H1 (cell line): ENCODE data around the gene NQO2. TPM values are rescaled to one million over a fixed set of nuclear protein-coding genes. Genes with fewer than 3 reads are reported as not detected.
A peak's percentile ranks its signal among the peaks of the same experiment; 100 is the strongest.

ENCODE experiments used
- EP300 ChIP-seq, 2 experiments: IDR thresholded peaks; 1 replicate in 1 of 2; 2 replicates in 1 of 2; pipeline ENCODE4 v1.6.1; 2011 to 2012; ENCODE audit warnings: low read depth in 2 of 2, low read length in 2 of 2, mild to moderate bottlenecking in 2 of 2, borderline replicate concordance in 1 of 2, inconsistent platforms in 1 of 2, moderate library complexity in 1 of 2
- SAP30 ChIP-seq: fragments of 300-600 bp; sonication (generic); IDR thresholded peaks from 2 replicates; pipeline ENCODE4 v1.7.1; 2012; ENCODE audit warnings: low read length, moderate library complexity, mild to moderate bottlenecking, inconsistent platforms; ENCODE audit not compliant: insufficient read depth, insufficient replicate concordance
- SP1 ChIP-seq: IDR thresholded peaks from 2 replicates; pipeline ENCODE4 v1.6.1; 2011; ENCODE audit warnings: low read depth, low read length
- TBP ChIP-seq: IDR thresholded peaks from 2 replicates; pipeline ENCODE4 v1.6.1; 2011; ENCODE audit warnings: low read depth, low read length, improper control_type of control experiment
- YY1 ChIP-seq: IDR thresholded peaks from 2 replicates; pipeline ENCODE4 v1.6.1; 2011; ENCODE audit warnings: low read depth, mild to moderate bottlenecking, low read length
- ZNF274 ChIP-seq: IDR thresholded peaks from 2 replicates; pipeline ENCODE4 v1.7.0; 2012; ENCODE audit warnings: low read length, borderline replicate concordance; ENCODE audit errors: extremely low read depth
- polyA plus RNA-seq, 7 experiments: library from polyadenylated mRNA; depleted of rRNA in 3 of 7; stranded (reverse) in 5 of 7; unstranded in 2 of 7; fragments of >200 nt in 5 of 7; fragments of 200-250 nt in 2 of 7; gene quantifications; 1 replicate in 5 of 7; 2 replicates in 1 of 7; 4 replicates in 1 of 7; pipeline versions ENCODE4 v1.2.1 to v1.2.3, GENCODE V29; 2011 to 2013; ENCODE audit warnings: missing spikeins in 2 of 7, mixed read lengths in 2 of 7
- total RNA-seq: library from RNA; stranded (reverse); fragmentation: NEBNext Ultra II Directional; extraction: Animal tissue kit (Norgen Biotek cat#: 25700); gene quantifications from 2 replicates; pipeline ENCODE4 v1.2.1, GENCODE V29; 2021
- TF ChIP-seq, protein P1 (sequence below), 3 experiments: IDR thresholded peaks; 1 replicate in 2 of 3; 2 replicates in 1 of 3; pipeline versions ENCODE4 v1.5.1 to v1.6.1; 2011; ENCODE audit warnings: low read length in 3 of 3, mild to moderate bottlenecking in 3 of 3, inconsistent platforms in 2 of 3, low read depth in 1 of 3, moderate library complexity in 1 of 3; ENCODE audit not compliant: insufficient read depth in 1 of 3; ENCODE audit errors: control extremely low read depth in 1 of 3
- TF ChIP-seq, protein P2 (sequence below): IDR thresholded peaks from 2 replicates; pipeline ENCODE4 v1.6.1; 2011; ENCODE audit warnings: low read depth, mild to moderate bottlenecking, low read length; ENCODE audit not compliant: insufficient read depth

The NQO2 gene
- total and polyA plus RNA-seq, 2 of the 8 experiments (the other 6 are each of a cell fraction or from before 2014, with no cell fraction given) = 135 to 168 TPM

DNA sequence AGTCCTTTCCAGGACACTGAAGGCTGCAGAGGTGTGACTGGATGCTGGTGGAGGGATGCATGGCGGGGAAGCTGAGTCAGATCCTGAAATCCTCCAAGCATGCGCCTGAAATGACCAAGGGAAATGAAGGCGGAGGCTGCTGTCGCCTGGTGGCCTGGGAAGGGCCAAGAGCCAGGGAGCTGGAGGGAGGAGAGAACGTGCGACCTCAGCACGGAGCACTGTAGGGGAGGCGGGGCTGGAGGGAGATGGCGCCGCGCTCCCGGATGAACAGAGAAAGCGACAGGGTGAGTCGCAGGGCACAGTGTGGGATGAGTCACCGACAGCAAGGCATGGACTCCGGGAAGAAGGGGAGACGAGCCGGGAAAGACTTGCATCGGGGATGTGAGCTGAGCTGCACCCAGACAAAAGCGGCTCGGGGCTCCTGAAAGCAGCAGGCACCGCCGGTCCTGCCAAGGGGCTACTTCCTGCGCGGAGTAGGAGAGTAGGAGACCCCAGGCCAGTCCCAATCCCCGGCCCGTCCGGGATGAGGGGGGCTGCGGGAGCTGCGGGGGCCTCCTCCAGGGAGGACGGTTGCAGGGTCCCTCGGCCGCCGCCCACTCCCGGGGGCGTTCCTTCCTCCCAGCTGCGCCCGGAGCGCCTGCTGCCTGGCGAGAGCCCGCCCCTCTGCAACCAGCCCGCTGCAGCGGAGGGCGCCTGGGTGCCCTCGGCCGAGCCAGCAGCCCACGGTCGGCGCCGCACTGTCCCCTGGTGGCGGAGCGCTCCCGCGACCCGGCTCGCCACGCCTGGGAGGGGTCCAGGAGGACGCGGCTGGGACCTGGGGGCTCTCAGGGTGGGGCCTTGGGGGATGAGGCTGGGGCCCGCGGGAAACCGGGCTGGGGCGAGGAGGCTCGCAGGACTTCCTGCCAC is 11.0 kb upstream of the NQO2 start (continued):
- TF ChIP-seq, protein P1, sequence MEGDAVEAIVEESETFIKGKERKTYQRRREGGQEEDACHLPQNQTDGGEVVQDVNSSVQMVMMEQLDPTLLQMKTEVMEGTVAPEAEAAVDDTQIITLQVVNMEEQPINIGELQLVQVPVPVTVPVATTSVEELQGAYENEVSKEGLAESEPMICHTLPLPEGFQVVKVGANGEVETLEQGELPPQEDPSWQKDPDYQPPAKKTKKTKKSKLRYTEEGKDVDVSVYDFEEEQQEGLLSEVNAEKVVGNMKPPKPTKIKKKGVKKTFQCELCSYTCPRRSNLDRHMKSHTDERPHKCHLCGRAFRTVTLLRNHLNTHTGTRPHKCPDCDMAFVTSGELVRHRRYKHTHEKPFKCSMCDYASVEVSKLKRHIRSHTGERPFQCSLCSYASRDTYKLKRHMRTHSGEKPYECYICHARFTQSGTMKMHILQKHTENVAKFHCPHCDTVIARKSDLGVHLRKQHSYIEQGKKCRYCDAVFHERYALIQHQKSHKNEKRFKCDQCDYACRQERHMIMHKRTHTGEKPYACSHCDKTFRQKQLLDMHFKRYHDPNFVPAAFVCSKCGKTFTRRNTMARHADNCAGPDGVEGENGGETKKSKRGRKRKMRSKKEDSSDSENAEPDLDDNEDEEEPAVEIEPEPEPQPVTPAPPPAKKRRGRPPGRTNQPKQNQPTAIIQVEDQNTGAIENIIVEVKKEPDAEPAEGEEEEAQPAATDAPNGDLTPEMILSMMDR (IDR thresholded peaks at IDR 0.05; ENCODE audit: control extremely low read depth in 1 of 3, insufficient read depth in 1 of 3, low read depth in 1 of 3, low read length in 3 of 3) = peak; percentile 80 to 87 (median 82)
- TF ChIP-seq ZNF274 (no peak), SP1 (no peak), YY1 (peak; percentile 74; the same call in 1 of the 2 replicates), SAP30 (no peak), EP300 (IDR thresholded peaks at IDR 0.05; ENCODE audit: borderline replicate concordance in 1 of 2, low read depth in 2 of 2, low read length in 2 of 2) (peak in 1 of 2 experiments; percentile 2; a peak in 1 of 3 replicates), TBP (peak; percentile 48)
- TF ChIP-seq, protein P2, sequence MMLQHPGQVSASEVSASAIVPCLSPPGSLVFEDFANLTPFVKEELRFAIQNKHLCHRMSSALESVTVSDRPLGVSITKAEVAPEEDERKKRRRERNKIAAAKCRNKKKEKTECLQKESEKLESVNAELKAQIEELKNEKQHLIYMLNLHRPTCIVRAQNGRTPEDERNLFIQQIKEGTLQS = no peak
